VCaP (cell line): ENCODE data around the gene TSPAN3.

ENCODE experiments used
- H3K27ac ChIP-seq: fragments of 450-650 bp; 2 replicates; pipeline ENCODE4 v1.5.1; 2017
- CTCF ChIP-seq: fragments of 450-650 bp; conservative IDR thresholded peaks from 2 replicates; pipeline ENCODE4 v1.5.1; 2017; ENCODE audit warnings: mild to moderate bottlenecking, moderate library complexity

The TSPAN3 gene

GRCh38 chr15:76993114-76993725 lies 77.7 kb downstream of the TSPAN3 start:
- TF ChIP-seq CTCF, result no peak

GRCh38 chr15:76991741-76992645 lies 78.9 kb downstream of the TSPAN3 start:
- H3K27ac ChIP-seq, result peak overlapping the region; percentile 21; the same call in 1 of the 2 replicates
- no peak for TF ChIP-seq CTCF

More at GRCh38 chr15:76993114-76993725, 77.7 kb downstream of the TSPAN3 start:
- no peak overlapping the region for H3K27ac ChIP-seq
